CD4-positive, alpha-beta T cell (primary cell): ENCODE measurements around the gene STIM1. TPM values are rescaled to one million over a fixed set of nuclear protein-coding genes. Genes with fewer than 3 reads are reported as not detected.

ENCODE experiments used
- ATAC-seq: fragments of 200-7000 bp; cut with Tn5 transposase; one replicate; pipeline ENCODE4 v1.10.0; 2022; ENCODE audit warnings: mild to moderate bottlenecking; ENCODE audit not compliant: poor library complexity
- CTCF ChIA-PET: fragments of 350-600 bp; sonication (Branson Sonifier 250); formaldehyde crosslinking; loops from one replicate; lab custom pipeline; 2021; ENCODE audit warnings: antibody characterized with exemption, inconsistent platforms; lab: Charles Lee
- POLR2A ChIA-PET: fragments of 350-600 bp; sonication (Branson Sonifier 250); formaldehyde crosslinking; loops from one replicate; lab custom pipeline; 2021; ENCODE audit warnings: antibody characterized with exemption, inconsistent platforms; lab: Charles Lee
- DNase-seq, 14 experiments: peaks; one replicate each; pipeline ENCODE4 v3.0.0-alpha.2; 2013 to 2020; ENCODE audit warnings: mixed read lengths in 2 of 14
- H3K27ac ChIP-seq, 2 donors: one replicate each; pipeline versions ENCODE4 v1.5.1 to v1.7.0; 2013; ENCODE audit warnings: low read length in 2 of 2, low read depth in 1 of 2, mild to moderate bottlenecking in 1 of 2
- H3K27me3 ChIP-seq, 2 experiments: 1 replicate in 1 of 2; 2 replicates in 1 of 2; pipeline versions ENCODE4 v1.6.1 to v1.7.0; 2013; ENCODE audit warnings: low read length in 2 of 2, control low read depth in 1 of 2, mild to moderate bottlenecking in 1 of 2, moderate library complexity in 1 of 2; ENCODE audit not compliant: insufficient read depth in 2 of 2, control insufficient read depth in 1 of 2
- H3K36me3 ChIP-seq: one replicate; pipeline ENCODE4 v1.6.1; 2013; ENCODE audit warnings: low read length, control low read depth; ENCODE audit not compliant: insufficient read depth
- H3K4me1 ChIP-seq: one replicate; pipeline ENCODE4 v1.6.1; 2013; ENCODE audit warnings: low read length, control low read depth; ENCODE audit not compliant: insufficient read depth
- H3K4me3 ChIP-seq: one replicate; pipeline ENCODE4 v1.5.1; 2013; ENCODE audit warnings: mild to moderate bottlenecking, low read length, moderate library complexity
- H3K9me3 ChIP-seq, 2 experiments: 1 replicate in 1 of 2; 2 replicates in 1 of 2; pipeline versions ENCODE4 v1.6.1 to v1.7.0; 2013; ENCODE audit warnings: low read length in 2 of 2, mild to moderate bottlenecking in 2 of 2, control low read depth in 1 of 2, moderate library complexity in 1 of 2; ENCODE audit not compliant: control insufficient read depth in 1 of 2, insufficient read depth in 1 of 2
- H3K27ac Mint-ChIP-seq: one replicate; pipeline ENCODE4 v1.8.0; 2020; ENCODE audit warnings: mixed read lengths
- H3K27me3 Mint-ChIP-seq: one replicate; pipeline ENCODE4 v1.8.0; 2021; ENCODE audit warnings: mixed read lengths
- H3K36me3 Mint-ChIP-seq: one replicate; pipeline ENCODE4 v1.8.0; 2021; ENCODE audit warnings: low read depth, mixed read lengths
- H3K4me1 Mint-ChIP-seq: one replicate; pipeline ENCODE4 v1.8.0; 2021; ENCODE audit warnings: low read depth, mixed read lengths
- H3K4me3 Mint-ChIP-seq: one replicate; pipeline ENCODE4 v1.8.0; 2020; ENCODE audit warnings: mild to moderate bottlenecking, mixed read lengths
- H3K9me3 Mint-ChIP-seq: one replicate; pipeline ENCODE4 v1.8.0; 2020; ENCODE audit warnings: mixed read lengths
- CTCF ChIP-seq: fragments of 200-600 bp; IDR thresholded peaks from one replicate; pipeline ENCODE4 v1.8.0; 2022; ENCODE audit warnings: antibody characterized with exemption, mild to moderate bottlenecking
- intact Hi-C, 2 experiments: fragments of 100-400 bp; cut with DNase I in 1 of 2; cut with micrococcal nuclease in 1 of 2; formaldehyde crosslinking; loops; one replicate each; pipeline versions ENCODE4 v1.15.1 to v1.9.0; 2023 to 2025; cut with DNase I, micrococcal nuclease
- total RNA-seq, 174 experiments: library from RNA in 2 of 174; stranded (reverse) in 2 of 174; gene quantifications; one replicate each; pipeline ENCODE4 v1.2.3 and lab custom pipeline; 2021 to 2026

STIM1 gene
- total RNA-seq, 2 experiments from 2014 or later, result 89.0 to 94.9 TPM

DNA sequence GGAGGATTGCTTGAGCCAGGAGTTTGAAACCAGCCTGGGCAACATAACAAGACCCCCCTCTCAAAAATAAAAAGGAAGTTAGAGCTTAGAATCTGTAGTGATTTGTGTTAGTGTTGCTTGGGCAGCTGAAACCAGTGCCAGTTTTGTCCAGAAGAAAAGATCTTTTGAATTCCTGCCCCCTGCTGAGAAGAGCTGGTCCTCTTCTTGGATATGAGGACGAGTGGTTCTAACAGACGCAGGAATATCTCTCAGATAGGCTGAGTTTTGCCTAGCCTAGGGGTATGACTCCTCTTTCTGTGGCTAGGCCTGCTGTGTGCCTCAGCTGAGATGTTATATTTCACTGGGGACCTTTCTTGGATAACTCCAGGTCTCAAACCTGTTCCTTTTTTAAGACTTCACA lies 102.8 kb downstream of the STIM1 start:
- Histone ChIP-seq H3K27me3 (no peaks in the 10 kb centered on the region), H3K27ac (no peak overlapping the region), H3K36me3 (no peaks in the 10 kb centered on the region), H3K4me1 (peaks cover 30% of the 10 kb centered on the region), H3K4me3 (no peak overlapping the region), H3K9me3 (no peaks in the 10 kb centered on the region)
- ATAC-seq, result no peak
- Mint-ChIP-seq H3K9me3 (peaks cover 2% of the 10 kb centered on the region), H3K27ac (peak overlapping the region; percentile 27), H3K4me3 (no peak overlapping the region), H3K4me1 (peaks cover 84% of the 10 kb centered on the region), H3K27me3 (no peaks in the 10 kb centered on the region), H3K36me3 (peaks cover 8% of the 10 kb centered on the region)
- intact Hi-C loops, result no loop called here
- no peak for TF ChIP-seq CTCF
- ChIA-PET CTCF (interaction anchor here (0.5 to 1.0 kb wide), 3 partner anchors 10 to 51 kb away, joined by 3 to 4 read pairs (median 3); no protein-coding TSS in a partner anchor), POLR2A (interaction anchor here (1.3 to 3.5 kb wide), 2 partner anchors 11 to 104 kb away, joined by 5 to 14 read pairs; no protein-coding TSS in a partner anchor)
- DNase-seq, result no peak

DNA sequence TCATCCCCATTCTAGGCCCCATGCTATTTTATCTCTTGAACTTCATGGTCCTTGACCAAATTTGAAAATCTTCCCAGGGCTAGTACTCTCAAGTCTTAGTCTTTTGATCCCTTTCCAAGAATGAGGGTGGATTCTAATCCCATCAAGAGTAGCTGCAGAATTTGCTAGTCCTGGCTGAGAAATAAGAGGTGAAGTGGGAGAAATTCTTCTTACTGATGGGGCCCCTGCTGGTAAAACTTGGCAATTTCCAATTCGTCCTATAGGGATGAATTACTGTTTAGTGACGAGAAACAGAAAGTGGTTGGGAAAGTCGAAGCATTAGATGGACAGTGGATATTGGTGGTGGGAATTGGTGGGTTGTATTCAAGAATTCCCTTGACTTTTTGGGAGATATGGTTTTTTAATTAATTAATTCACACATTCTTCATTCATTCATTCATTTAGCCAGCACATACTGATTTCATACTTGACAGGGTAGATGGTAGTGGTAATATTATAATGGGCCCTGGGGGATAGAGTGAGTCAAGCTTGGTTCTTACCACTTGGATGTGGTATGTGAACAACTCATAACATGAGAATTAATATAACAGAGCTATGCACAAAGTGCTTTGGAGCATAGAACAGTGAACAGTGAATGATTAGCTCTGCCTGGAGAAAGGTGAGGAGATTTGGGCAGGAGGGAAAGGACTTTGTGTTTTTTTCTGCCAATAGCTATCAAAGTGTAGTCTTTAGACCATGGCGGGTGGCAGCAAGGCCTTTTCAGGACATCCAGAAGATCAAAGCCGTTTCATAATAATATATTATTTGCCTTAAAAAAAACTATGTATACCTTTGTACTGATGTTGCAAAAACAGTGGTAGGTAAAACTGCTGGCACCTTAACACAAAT lies 103.8 kb downstream of the STIM1 start:
- ATAC-seq (no peak), DNase-seq (peak in 1 of 14 experiments; percentile 23)
- H3K4me1 ChIP-seq, result peaks cover 20% of the 10 kb centered on the region
- peak; percentile 23 for TF ChIP-seq CTCF
- peaks cover 84% of the 10 kb centered on the region for H3K4me1 Mint-ChIP-seq
- no peak overlapping the region for H3K4me3 ChIP-seq
- H3K27me3 Mint-ChIP-seq, result no peaks in the 10 kb centered on the region
- H3K27me3 ChIP-seq, result no peaks in the 10 kb centered on the region
- peak overlapping the region; percentile 0 for H3K27ac Mint-ChIP-seq
- H3K27ac ChIP-seq, result no peak overlapping the region
- H3K36me3 ChIP-seq, result no peaks in the 10 kb centered on the region
- ChIA-PET CTCF (interaction anchor here (0.9 to 1.5 kb wide), 6 partner anchors 11 to 65 kb away, joined by 3 to 4 read pairs (median 3); no protein-coding TSS in a partner anchor), POLR2A (interaction anchor here (1.0 to 3.5 kb wide), 3 partner anchors 11 to 105 kb away, joined by 3 to 14 read pairs (median 14); no protein-coding TSS in a partner anchor)
- H3K36me3 Mint-ChIP-seq, result peaks cover 5% of the 10 kb centered on the region
- H3K9me3 Mint-ChIP-seq, result no peaks in the 10 kb centered on the region
- intact Hi-C loops, result no loop called here
- no peak overlapping the region for H3K4me3 Mint-ChIP-seq
- H3K9me3 ChIP-seq, result no peaks in the 10 kb centered on the region

DNA sequence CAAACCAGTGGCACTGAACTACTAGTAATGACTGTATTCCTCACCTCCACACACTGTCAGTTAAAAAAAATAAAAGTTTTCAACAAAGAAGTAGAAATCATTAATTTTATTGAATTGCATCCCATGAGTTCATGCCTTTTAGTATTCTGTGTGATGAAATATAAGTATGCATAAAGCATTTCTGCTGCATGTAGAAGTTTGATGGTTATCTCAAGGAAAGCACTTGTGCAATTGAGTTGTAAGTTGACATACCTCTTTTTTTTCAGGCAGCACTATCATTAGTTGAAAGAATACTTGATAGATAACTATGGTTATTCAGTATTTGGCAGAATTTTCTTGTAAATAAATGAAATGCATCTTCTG lies 104.4 kb downstream of the STIM1 start:
- ChIA-PET CTCF (interaction anchor here (0.9 to 1.5 kb wide), 4 partner anchors 24 to 65 kb away, joined by 3 to 4 read pairs (median 3); no protein-coding TSS in a partner anchor), POLR2A (interaction anchor here (1.0 to 3.5 kb wide), 3 partner anchors 10 to 105 kb away, joined by 3 to 14 read pairs (median 14); no protein-coding TSS in a partner anchor)
- H3K27me3 Mint-ChIP-seq, result no peaks in the 10 kb centered on the region
- Histone ChIP-seq H3K4me1 (peaks cover 18% of the 10 kb centered on the region), H3K36me3 (no peaks in the 10 kb centered on the region), H3K4me3 (no peak overlapping the region), H3K27me3 (no peaks in the 10 kb centered on the region), H3K9me3 (no peaks in the 10 kb centered on the region), H3K27ac (no peak overlapping the region)
- intact Hi-C loops, result no loop called here
- no peak overlapping the region for H3K4me3 Mint-ChIP-seq
- ATAC-seq, result no peak
- H3K4me1 Mint-ChIP-seq, result peaks cover 80% of the 10 kb centered on the region
- DNase-seq, result no peak
- TF ChIP-seq CTCF, result no peak
- H3K36me3 Mint-ChIP-seq, result no peaks in the 10 kb centered on the region
- no peaks in the 10 kb centered on the region for H3K9me3 Mint-ChIP-seq
- peak overlapping the region; percentile 0 for H3K27ac Mint-ChIP-seq
